Left renal cortex interstitium (tissue), 4 donors: ENCODE data around the gene CENPH. TPM values are rescaled to one million over a fixed set of nuclear protein-coding genes. Genes with fewer than 3 reads are reported as not detected.
"Not testable (repeated sequence)": the region's sequence is repeated elsewhere in the genome, so short reads cannot be mapped to it uniquely, and the experiment has no call there.

Experiments
- DNase-seq, 4 donors: peaks; one replicate each; pipeline ENCODE4 v3.0.0-alpha.2; 2013; ENCODE audit warnings: low read depth in 4 of 4, low spot score in 2 of 4, missing footprints in 1 of 4
- polyA plus RNA-seq, 4 donors: library from polyadenylated mRNA; unstranded; fragments of 120-200 nt; gene quantifications; one replicate each; pipeline ENCODE4 v1.2.1, GENCODE V29; 2013; ENCODE audit not compliant: insufficient read length in 4 of 4

CENPH gene, protein sequence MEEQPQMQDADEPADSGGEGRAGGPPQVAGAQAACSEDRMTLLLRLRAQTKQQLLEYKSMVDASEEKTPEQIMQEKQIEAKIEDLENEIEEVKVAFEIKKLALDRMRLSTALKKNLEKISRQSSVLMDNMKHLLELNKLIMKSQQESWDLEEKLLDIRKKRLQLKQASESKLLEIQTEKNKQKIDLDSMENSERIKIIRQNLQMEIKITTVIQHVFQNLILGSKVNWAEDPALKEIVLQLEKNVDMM
- 10 to 100 TPM; 22.5 to 24.8 (median 24.3) TPM for polyA plus RNA-seq

DNA sequence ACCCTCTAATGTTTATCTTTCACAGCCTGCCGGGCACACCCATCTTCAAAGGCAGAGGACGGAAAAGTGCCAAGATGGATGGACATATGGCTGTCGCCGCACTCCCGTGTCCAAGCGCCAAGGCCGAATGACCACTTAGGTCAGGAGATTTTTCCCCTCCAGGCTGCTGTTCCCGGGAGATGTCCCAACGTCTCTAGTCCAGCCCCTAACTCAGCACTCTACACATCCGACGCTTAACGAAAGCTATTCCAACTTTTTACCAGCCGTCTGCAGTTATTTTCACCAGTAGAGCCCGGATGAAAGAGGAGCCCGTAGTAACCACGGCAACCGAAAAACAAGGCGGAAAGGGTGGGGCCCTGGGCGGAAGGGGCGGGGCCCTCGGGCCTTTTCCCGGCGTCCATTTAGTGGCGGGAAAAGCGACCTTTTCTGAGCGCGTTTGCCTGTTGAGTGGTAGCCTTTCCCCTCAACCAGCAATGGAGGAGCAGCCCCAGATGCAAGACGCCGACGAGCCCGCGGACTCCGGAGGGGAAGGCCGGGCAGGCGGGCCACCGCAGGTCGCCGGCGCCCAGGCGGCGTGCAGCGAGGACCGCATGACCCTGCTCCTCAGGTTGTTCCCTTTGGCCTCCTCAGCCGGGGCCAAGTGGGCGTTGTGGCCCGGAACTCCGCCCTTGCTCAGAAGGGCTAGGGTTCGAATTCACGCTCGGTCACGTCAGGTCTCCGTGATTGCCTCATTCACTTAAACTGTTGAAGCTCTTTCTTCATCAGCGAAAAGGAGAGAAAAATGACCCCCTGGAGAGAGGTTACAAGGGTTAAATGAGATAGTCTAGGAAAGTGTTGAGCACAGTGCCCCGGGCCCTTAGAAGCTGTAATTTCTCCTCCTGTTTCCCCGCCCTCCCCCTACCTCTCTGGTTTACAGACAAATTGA lies at the start of gene CENPH:
CENPH (plus strand) TSS at position 422 of the 925 bp plus-strand sequence; CDS start at position 474, 52 bp downstream.
- DNase-seq = peak; percentile 87 to 94 (median 88)

- not testable (repeated sequence) for DNase-seq
Observed at GRCh38 chr5:69140239-69140638, 49.1 kb upstream of the CENPH start.

DNA sequence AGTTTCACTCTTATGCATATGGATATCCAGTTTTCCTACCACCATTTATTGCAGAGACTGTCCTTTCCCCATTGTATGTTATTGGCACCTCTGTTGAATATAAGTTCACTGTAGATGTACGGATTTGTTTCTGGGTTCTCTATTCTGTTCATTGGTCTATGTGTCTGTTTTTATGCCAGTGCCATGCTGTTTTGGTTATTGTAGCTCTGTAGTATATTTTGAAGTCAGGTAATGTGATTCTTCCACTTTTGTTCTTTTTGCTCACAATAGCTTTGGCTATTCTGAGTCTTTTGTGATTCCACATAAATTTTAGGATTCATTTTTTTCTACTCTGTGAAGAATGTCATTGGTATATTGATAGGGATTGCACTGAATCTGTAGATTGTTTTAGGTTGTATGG lies 48.6 kb upstream of the CENPH start:
- no peak for DNase-seq

DNA sequence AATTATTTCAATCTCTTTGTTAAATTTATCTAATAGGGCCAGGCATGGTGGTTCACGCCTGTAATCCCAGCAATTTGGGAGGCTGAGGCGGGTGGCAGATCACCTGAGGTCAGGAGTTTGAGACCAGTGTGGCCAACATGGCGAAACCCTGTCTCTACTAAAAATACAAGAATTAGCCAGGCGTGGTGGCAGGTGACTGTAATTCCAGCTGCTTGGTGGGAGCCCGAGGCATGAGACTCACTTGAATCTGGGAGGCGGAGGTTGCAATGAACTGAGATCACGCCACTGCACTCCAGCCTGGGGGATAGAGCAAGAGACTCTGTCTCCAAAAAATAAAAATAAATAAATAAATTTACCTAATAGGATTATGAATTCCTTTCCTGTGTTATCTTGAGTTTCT lies 40.8 kb upstream of the CENPH start:
- DNase-seq = not testable (repeated sequence)

DNA sequence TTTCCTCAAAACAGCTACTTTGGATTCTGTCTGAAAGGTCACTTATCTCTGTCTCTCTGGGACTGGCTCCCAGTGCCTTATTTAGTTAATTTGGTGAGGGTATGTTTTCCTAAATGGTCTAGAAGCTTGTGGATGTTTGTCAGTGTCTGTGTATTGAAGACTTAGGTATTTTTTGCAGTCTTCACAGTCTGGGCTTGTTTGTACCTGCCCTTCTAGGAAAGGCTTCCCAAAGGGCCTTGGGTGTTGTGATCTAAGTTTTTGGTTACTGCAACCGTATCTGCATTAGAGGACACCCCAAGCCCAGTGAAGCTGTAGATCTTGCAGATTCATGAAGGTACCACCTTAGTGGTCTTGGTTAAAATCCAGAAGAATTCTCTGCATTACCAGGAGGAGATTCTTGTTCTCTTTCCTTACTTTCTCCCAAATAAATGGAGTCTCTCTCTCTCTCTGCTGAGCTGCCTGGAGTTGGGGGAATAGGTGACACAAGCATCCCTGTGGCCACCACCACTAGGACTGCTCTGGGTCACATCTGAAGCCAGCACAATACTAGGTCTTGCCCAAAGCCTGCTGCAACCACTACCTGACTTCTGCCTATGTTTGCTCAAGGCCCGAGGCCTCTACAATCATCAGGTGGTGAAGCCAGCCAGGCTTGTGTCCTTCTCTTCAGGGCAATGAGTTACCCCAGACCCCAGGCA lies 40.3 kb upstream of the CENPH start:
- DNase-seq = no peak

DNA sequence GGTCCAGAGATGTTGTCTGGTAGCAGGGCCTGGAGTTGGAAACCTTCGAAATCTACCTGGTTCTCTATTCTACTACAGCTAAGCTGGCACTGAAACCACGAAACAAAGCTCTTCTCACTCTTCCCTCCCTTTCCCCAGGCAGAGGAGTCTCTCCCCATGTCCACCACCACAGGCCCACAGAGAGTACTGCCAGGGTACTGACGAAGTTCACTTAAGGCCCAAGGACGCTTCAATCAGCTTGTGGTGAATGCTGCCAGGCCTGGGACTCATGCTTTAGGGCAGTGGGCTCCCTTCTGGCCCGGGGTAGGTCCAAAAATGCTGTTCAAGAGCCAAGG lies 39.7 kb upstream of the CENPH start:
- DNase-seq = no peak

- no peak for DNase-seq
Observed at GRCh38 chr5:69152731-69153130, 36.7 kb upstream of the CENPH start.

- DNase-seq = no peak
Observed at GRCh38 chr5:69156456-69156855, 32.9 kb upstream of the CENPH start.

- no peak for DNase-seq
Observed at GRCh38 chr5:69158039-69158438, 31.3 kb upstream of the CENPH start.

GRCh38 chr5:69160651-69161050 lies 28.7 kb upstream of the CENPH start:
- no peak for DNase-seq

GRCh38 chr5:69166686-69167492 lies 22.5 kb upstream of the CENPH start, which contains the start of gene CCNB1:
CCNB1 (plus strand) TSS chr5:69167150; CDS start chr5:69167263, 113 bp downstream.
- peak; percentile 85 to 97 (median 90) for DNase-seq

DNA sequence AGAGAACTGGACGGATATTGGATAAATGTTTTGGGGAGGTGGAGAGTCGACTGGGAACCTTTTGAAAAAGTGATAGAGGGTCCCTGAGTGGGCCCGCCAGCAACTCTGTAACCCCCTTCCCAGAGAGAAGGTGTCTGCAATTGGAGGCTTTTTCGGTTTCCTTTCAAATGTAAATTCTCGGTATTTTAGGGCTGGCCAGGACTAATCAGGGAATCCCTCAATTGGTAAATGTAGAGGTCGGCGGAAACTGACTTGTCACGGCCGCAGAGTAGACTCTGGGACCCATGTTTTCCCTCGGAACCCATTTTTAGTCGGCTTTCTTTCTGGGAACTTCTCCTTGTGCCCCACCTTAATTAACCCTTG lies 21.9 kb upstream of the CENPH start:
- no peak for DNase-seq

GRCh38 chr5:69167929-69168328 lies 21.5 kb upstream of the CENPH start:
- no peak for DNase-seq

- DNase-seq = no peak
Observed at GRCh38 chr5:69170495-69170894, 18.9 kb upstream of the CENPH start.

DNA sequence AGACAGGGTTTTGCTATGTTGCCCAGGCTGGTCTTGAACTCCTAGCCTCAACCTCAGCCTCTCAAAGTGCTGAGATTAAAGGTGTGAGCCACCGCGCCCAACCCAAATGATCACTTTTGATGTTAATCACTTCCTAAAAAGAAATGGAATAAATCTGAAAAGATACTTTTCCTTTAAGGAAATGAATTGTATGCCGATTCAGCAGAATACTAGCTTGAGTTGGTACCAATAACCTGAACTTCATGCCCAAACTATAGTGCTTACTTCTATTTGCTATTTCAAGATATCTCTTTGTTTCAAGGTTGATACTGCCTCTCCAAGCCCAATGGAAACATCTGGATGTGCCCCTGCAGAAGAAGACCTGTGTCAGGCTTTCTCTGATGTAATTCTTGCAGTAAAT lies 18.4 kb upstream of the CENPH start:
- no peak for DNase-seq

- DNase-seq = not testable (repeated sequence)
Observed at GRCh38 chr5:69181659-69182293, 7.6 kb upstream of the CENPH start.

DNA sequence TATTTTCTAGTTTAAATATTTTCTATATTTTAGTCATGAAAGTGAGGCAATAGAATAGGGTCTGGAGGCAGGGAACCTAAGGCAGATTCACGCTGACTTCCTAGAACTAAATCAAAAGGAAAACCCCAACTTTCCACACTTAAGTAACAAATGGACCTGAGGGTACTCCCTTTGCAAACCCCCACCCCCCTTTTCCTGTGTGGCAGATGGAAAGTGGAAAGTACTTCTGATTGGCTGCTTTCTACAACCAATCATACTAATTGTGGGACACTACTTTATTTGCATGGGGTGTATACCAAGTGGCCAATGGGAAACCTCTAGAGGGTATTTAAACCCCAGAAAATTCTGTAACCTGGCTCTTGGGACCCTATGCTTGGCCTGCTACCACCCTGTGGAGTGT lies 4.8 kb upstream of the CENPH start:
- no peak for DNase-seq

DNA sequence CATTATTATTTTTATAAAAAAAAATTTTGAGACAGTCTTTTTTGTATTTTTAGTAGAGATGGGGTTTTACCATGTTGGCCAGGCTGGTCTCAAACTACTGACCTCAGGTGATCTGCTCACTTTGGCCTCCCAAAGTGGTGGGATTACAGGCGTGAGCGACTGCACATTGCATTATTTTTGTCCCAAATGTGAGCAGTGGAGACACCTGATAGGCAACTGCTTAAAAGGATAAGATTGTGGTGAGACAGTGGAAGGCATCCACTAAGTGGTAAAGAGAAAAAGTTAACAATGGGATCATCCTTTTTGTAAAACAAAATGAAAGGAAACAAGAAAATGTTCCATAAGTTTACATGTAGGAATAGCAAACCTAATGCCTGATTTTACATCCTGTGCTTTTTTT lies 2.0 kb upstream of the CENPH start:
- no peak for DNase-seq

GRCh38 chr5:69188811-69189161 lies 597 bp upstream of the CENPH start:
- DNase-seq = no peak

DNA sequence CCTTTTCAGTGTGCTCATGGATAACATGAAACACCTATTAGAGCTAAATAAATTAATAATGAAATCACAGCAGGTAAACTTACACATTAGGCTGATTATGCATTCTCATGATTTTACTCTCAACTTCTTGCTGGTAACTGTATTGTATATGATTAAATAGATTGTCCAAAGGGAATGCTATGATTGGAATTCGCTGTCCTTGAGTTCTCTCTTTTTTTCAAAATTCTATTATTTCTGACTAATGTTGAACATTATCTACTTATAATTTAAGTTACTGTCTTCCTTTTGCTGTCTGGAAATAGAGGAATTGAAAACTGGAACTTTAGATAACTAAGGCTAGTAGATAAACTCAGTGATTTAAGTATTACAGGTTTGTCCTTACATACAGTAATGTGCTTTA lies 13.1 kb downstream of the CENPH start:
- no peak for DNase-seq
